Embryonic facial prominence (tissue), 1 donor: ENCODE measurements around the gene SPTSSA.
"Not testable (repeated sequence)": the region's sequence is repeated elsewhere in the genome, so short reads cannot be mapped to it uniquely, and the experiment has no call there.

Experiments
- DNase-seq: peaks from one replicate; pipeline ENCODE4 v3.0.0-alpha.2; 2016; ENCODE audit errors: extremely low spot score

SPTSSA gene

DNA sequence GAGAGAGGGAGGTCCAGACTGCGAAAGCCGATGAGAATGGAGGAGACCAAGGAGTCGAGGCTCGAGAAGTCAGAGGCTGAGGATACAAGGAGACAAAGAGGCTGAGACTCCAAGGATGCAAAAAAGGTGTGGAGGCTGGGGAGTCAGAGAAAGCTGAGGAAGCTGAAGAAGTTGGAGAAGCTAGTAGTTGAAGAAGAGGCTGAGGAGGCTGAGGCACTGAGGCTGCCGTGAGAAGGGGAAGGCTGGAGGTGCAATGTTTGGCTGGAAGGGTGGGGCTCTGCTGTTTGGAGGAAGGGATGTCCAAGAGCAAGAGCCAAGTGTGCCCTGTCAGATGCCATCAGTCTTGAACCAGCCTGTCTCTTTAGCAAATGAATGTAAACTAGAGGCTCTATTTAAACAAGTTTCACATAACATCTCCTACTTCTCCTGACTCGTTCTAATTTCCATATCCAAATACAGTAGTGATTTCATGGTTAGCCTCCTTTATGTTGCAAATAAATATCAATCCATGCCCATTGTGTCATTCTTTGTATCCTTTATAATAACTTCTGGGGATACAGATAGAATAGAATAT is 10.8 kb upstream of the SPTSSA start:
- DNase-seq, result no peak

DNA sequence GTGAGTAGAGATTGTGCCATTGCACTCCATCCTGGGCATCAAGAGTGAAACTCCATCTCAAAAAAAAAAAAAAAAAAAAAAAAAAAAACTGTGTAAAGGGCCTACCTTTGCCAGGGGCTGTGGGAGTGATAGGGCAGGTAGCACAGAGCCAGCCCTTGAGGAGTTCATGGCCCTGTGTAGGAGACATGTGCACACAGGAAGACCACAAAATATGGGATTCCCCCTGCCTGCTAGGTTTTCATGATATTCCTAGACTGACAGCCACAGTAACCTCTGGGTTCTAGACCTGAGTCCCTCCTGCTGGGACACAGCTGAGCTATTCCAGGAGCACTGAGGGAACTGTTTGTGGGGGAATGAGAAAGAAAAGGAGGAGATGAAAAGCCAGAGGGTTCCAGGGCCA is 8.3 kb upstream of the SPTSSA start:
- DNase-seq, result no peak

- DNase-seq, result no peak
Measured at GRCh38 chr14:34466691-34467090, 4.7 kb upstream of the SPTSSA start.

DNA sequence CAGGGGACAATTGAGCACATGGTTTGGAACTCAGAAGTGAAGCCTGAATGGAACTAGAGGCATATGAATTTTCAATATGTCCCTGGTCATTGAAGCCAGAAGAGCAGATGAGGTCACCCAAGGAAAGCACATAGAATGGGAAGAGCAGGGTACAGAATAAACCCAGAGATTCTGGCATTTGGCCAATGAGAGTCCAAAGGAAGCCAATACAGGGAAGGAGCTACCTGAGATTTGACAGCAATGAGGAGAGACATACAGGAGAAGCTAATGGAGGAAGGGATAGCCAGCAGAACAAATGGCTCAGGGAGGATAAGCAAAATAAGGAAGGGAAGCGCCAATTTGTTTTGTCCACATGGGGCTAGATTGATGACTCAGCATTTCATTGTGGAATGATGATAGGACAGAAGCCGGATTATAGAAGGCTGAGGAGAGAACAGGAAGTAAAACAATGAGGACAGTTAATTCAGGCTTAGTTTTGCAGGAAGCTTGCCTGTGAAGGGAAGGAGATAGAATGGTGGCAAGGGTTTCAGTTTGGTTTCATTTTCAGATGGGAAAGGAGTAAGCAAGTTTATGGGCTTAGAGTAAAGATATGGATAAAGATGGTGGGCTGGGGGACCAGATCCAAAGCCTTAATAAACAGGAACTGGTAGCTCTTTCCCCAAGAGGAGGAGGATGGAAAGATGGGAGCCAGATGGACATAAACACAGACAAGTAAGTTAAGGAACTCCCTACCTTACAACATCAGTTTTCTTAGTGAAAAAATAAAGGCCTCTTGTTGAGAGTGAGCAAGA is 3.2 kb upstream of the SPTSSA start:
- DNase-seq, result no peak

- no peak for DNase-seq
Measured at GRCh38 chr14:34463598-34463961, 1.5 kb upstream of the SPTSSA start.

- no peak for DNase-seq
Measured at GRCh38 chr14:34461334-34462131, 507 bp downstream of the SPTSSA start.

DNA sequence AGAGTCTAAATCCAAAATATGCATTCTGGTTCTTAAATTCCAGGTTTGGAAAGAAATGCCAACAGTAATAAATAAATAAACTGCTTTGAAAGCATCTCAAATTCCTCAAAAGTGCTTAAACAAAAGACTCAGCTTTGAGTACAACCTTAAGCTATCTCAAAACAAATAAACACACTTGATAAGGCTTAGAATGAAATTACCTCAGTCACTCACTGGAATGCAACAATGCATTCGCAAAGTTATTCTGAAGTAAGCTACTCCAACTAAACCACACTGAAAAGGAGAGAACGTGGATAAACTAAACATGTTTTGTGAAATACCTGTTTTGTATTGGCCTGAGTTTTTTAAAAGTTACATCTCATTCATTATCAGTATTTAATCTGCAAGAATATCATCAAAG is 1.2 kb downstream of the SPTSSA start:
- DNase-seq, result no peak

- DNase-seq, result no peak
Measured at GRCh38 chr14:34460295-34460694, 1.7 kb downstream of the SPTSSA start.

- no peak for DNase-seq
Measured at GRCh38 chr14:34457186-34457585, 4.9 kb downstream of the SPTSSA start.

DNA sequence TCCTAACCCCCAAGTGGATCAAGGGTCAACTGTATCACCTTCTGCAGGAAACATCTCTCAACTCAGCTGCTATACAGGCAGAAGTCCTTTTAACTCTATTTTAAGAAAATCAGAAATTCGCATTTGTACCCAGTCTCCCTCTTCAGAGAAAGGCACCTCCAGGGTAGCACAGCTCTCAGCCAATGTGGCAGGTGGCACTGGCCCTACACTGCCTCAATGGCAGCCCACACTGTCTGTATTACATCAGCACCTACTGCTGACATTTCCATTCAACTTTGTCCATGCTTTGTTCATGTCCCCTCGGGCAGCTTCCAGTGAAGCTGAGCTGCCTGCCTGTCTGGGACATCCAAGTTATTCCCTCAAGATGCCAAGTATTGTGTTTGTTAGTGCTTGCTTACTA is 8.8 kb downstream of the SPTSSA start:
- DNase-seq, result no peak

DNA sequence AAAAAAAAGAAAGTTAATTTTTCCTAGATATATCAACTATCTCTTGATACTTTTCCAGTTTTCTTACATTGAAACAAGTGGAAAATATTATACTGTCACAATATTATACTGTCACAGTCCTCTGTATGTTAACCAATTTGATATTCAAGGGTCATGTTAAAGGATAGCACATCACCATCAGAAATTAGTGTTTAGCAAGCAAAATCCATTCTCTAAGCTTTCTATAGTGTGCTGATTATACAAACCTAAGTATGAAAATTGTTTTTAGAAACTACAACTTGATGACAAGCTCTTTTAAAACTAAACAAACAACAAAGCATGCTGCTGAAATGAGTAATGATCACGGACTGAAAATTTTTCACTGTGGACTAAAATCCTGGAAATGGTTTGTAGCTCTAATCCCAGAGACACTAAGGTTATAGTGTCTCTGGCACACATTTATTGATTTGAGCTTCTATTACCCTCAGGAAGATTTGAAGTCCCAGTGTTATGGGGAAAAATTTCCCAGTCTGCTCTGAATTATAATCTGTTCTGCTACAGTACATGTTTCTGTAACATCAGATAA is 9.7 kb downstream of the SPTSSA start:
- no peak for DNase-seq

GRCh38 chr14:34450958-34451357 is 11.1 kb downstream of the SPTSSA start:
- DNase-seq, result no peak

- no peak for DNase-seq
Measured at GRCh38 chr14:34450542-34450915, 11.5 kb downstream of the SPTSSA start.

- DNase-seq, result no peak
Measured at GRCh38 chr14:34449819-34450541, 12.1 kb downstream of the SPTSSA start.

DNA sequence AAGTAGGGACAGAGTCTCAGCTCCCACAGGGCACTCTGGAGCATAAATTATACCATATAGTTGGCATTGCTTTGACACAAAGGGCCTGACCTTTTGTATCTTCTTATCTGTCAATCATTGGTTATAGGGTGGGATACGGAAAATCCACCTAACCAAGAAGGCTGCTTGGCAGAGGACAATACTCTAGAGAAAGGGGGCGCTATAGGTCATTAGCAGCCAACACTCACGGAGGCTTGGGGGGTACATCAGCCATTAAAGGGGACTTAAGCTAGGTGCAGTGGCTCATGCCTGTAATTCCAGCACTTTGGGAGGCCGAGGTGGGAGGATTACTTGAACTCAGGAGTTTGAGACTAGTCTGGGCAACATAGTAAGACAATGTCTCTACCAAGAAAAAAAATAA is 22.9 kb downstream of the SPTSSA start:
- DNase-seq, result no peak

GRCh38 chr14:34438438-34438837 is 23.6 kb downstream of the SPTSSA start:
- no peak for DNase-seq

DNA sequence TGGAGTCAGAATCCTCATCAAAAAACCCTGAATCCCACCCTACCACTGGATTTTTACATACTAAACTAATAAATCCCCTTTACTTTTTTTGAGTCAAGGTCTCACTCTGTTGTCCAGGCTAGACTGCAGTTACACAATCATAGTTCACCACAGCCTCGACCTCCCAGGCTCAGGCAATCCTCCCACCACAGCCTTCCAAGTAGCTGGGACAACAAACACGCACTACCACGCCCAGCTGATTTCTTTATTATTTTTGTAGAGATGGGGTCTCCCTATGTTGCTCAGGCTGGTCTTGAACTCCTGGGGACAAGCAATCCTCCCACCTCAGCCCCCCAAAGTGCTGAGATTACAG is 24.3 kb downstream of the SPTSSA start:
- no peak for DNase-seq

DNA sequence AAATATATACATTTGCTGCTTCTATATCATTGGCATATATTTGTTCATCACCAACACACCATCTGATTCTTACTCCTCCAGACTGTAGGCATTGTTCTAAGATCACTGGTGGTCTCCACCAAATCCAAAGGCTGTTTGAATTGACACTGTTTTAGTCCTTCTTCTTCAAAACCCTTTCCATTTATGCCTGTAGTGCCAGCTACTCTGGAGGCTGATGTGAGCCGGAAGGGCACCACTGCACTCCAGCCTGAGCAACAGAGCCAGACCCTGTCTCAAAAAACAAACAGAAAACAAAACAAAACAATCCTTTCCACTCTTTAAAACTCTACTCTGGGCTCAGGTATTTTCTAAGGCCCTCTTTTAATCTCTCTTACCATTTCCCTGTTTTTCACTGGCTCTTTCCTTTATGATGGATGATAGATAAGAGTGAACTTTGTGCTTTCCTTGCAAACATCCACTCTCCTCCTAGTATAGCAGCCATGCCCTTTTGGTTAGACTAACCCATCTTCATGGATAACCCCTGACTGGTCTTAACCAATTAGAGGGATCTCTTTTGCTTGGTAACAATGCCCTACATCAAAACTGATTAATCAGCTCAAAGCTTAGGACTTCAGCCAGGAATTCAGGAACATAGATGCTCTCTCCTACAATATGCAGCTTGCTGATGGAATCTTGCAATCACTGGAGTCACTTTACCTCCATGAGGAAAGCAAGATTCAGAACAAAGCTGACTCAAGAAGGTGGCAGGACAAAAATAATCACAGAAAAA is 24.9 kb downstream of the SPTSSA start:
- DNase-seq, result no peak

- no peak for DNase-seq
Measured at GRCh38 chr14:34436118-34436905, 25.7 kb downstream of the SPTSSA start.

GRCh38 chr14:34433957-34434356 is 28.1 kb downstream of the SPTSSA start:
- DNase-seq, result no peak

GRCh38 chr14:34428102-34428466 is 34.0 kb downstream of the SPTSSA start:
- DNase-seq, result not testable (repeated sequence)
